GM12878 (cell line): ENCODE data around the gene UAP1. TPM values are rescaled to one million over a fixed set of nuclear protein-coding genes. Genes with fewer than 3 reads are reported as not detected.

Experiments used
- ATAC-seq: fragments of 200-7000 bp; cut with Tn5 transposase; 3 replicates; pipeline ENCODE4 v1.9.1; 2020; ENCODE audit warnings: mild to moderate bottlenecking, moderate library complexity
- BruUV-seq: library from RNA; stranded (reverse); fragments of 400-500 nt; replicated peaks from 2 replicates; lab custom pipeline; 2021; lab: Mats Ljungman, UMichigan
- CTCF ChIA-PET: fragments of 300-600 bp; sonication (Branson Sonifier 250); formaldehyde crosslinking; extraction: SDS; loops from one replicate; lab custom pipeline; 2021; ENCODE audit warnings: inconsistent platforms; lab: Yijun Ruan, JAX
- POLR2A ChIA-PET: fragments of 350-600 bp; formaldehyde crosslinking; extraction: SDS; loops from one replicate; lab custom pipeline; 2021; ENCODE audit warnings: inconsistent platforms; lab: Charles Lee
- RAD21 ChIA-PET: fragments of 300-600 bp; sonication (Branson Sonifier 250); formaldehyde crosslinking; loops from one replicate; lab custom pipeline; 2023; ENCODE audit warnings: antibody characterized with exemption; ENCODE audit not compliant: unreplicated experiment; lab: Charles Lee
- SMC1A ChIA-PET: fragments of 300-600 bp; sonication (Branson Sonifier 250); formaldehyde crosslinking; loops from one replicate; lab custom pipeline; 2023; ENCODE audit not compliant: unreplicated experiment, uncharacterized antibody; lab: Charles Lee
- DNase-seq: peaks from one replicate; pipeline ENCODE4 v3.0.0-alpha.2; 2011; ENCODE audit warnings: low read depth, low spot score
- FAIRE-seq: peaks from 3 replicates; lab custom pipeline; 2011; peaks lifted over from hg19 to GRCh38; lab: Jason Lieb, UNC
- H2AFZ ChIP-seq: 2 replicates; pipeline ENCODE4 v1.6.0; 2011; ENCODE audit warnings: low read depth, low read length, control low read depth; ENCODE audit not compliant: control insufficient read depth
- H3K27ac ChIP-seq: 2 replicates; pipeline ENCODE4 v1.5.1; 2011; ENCODE audit warnings: control low read depth; ENCODE audit not compliant: control insufficient read depth, insufficient read depth
- H3K27me3 ChIP-seq, 2 experiments: replicated peaks in 1 of 2; 2 replicates each; pipeline versions ENCODE4 v1.6.0 to v1.6.1; 2011; ENCODE audit warnings: low read length in 1 of 2; ENCODE audit not compliant: control insufficient read depth in 2 of 2, insufficient read depth in 2 of 2
- H3K36me3 ChIP-seq, 2 experiments: 2 replicates each; pipeline ENCODE4 v1.5.1; 2011; ENCODE audit warnings: low read length in 1 of 2; ENCODE audit not compliant: control insufficient read depth in 2 of 2, insufficient read depth in 2 of 2
- H3K4me1 ChIP-seq: 2 replicates; pipeline ENCODE4 v1.6.1; 2011; ENCODE audit warnings: mild to moderate bottlenecking, low read length, moderate library complexity, mixed read lengths; ENCODE audit not compliant: control insufficient read depth, insufficient read depth
- H3K4me2 ChIP-seq: 2 replicates; pipeline ENCODE4 v1.6.0; 2011; ENCODE audit warnings: control low read depth; ENCODE audit not compliant: control insufficient read depth, insufficient read depth
- H3K4me3 ChIP-seq: fragments of 200-600 bp; sonication (generic); 2 replicates; pipeline ENCODE4 v1.5.1; 2016
- H3K79me2 ChIP-seq: 2 replicates; pipeline ENCODE4 v1.6.0; 2011; ENCODE audit warnings: low read length; ENCODE audit not compliant: control insufficient read depth, insufficient read depth
- H3K9ac ChIP-seq: 2 replicates; pipeline ENCODE4 v1.8.0; 2011; ENCODE audit warnings: low read length, control low read depth, mixed read lengths; ENCODE audit not compliant: control insufficient read depth, insufficient read depth
- H3K9me3 ChIP-seq: replicated peaks from 3 replicates; pipeline ENCODE4 v1.5.1; 2011; ENCODE audit warnings: mild to moderate bottlenecking, low read length; ENCODE audit not compliant: control insufficient read depth, insufficient read depth
- H4K20me1 ChIP-seq: 2 replicates; pipeline ENCODE4 v1.6.0; 2011; ENCODE audit not compliant: control insufficient read depth, insufficient read depth
- ATF3 ChIP-seq: IDR thresholded peaks from 2 replicates; pipeline ENCODE4 v1.6.1; 2011; ENCODE audit warnings: low read depth, mild to moderate bottlenecking, low read length, moderate library complexity, borderline replicate concordance; ENCODE audit errors: extremely low read depth
- EZH2 ChIP-seq: IDR thresholded peaks from 2 replicates; pipeline ENCODE4 v1.6.1; 2012; ENCODE audit warnings: low read depth, mild to moderate bottlenecking, control low read depth, inconsistent platforms, low read length, borderline replicate concordance; ENCODE audit not compliant: control insufficient read depth
- HDAC6 ChIP-seq: fragments of 200-600 bp; sonication (generic); IDR thresholded peaks from one replicate; pipeline ENCODE4 v1.8.0; 2017; ENCODE audit warnings: antibody characterized with exemption; ENCODE audit not compliant: unreplicated experiment
- IKZF2 ChIP-seq, 2 experiments: fragments of 450-650 bp; IDR thresholded peaks; 2 replicates each; pipeline ENCODE4 v1.6.1; 2017; ENCODE audit warnings: mild to moderate bottlenecking in 2 of 2, moderate library complexity in 2 of 2
- KDM1A ChIP-seq: fragments of 200-600 bp; sonication (generic); IDR thresholded peaks from 2 replicates; pipeline ENCODE4 v1.6.1; 2016; ENCODE audit warnings: borderline replicate concordance
- MEF2A ChIP-seq: IDR thresholded peaks from 2 replicates; pipeline ENCODE4 v1.6.1; 2011; ENCODE audit warnings: low read depth, mild to moderate bottlenecking, low read length, moderate library complexity; ENCODE audit not compliant: insufficient read depth
- MLLT1 ChIP-seq: fragments of 450-650 bp; IDR thresholded peaks from 2 replicates; pipeline ENCODE4 v1.6.1; 2016; ENCODE audit warnings: mild to moderate bottlenecking
- MYC ChIP-seq: IDR thresholded peaks from 2 replicates; pipeline ENCODE4 v1.6.1; 2011; ENCODE audit warnings: mild to moderate bottlenecking, low read length, moderate library complexity, inconsistent platforms; ENCODE audit not compliant: insufficient read depth, insufficient replicate concordance, insufficient read length, severe bottlenecking
- NFXL1 ChIP-seq: fragments of 450-650 bp; IDR thresholded peaks from 2 replicates; pipeline ENCODE4 v1.6.1; 2017; ENCODE audit warnings: antibody characterized with exemption, mild to moderate bottlenecking, borderline replicate concordance
- PML ChIP-seq: IDR thresholded peaks from 2 replicates; pipeline ENCODE4 v1.6.1; 2012; ENCODE audit warnings: low read length, inconsistent platforms
- RELB ChIP-seq: fragments of 450-650 bp; IDR thresholded peaks from 2 replicates; pipeline ENCODE4 v1.6.1; 2017; ENCODE audit warnings: low read depth, mild to moderate bottlenecking, moderate library complexity
- REST ChIP-seq: IDR thresholded peaks from 2 replicates; pipeline ENCODE4 v1.6.1; 2012; ENCODE audit warnings: mild to moderate bottlenecking, low read depth, low read length
- SMAD5 ChIP-seq: IDR thresholded peaks from 2 replicates; pipeline ENCODE4 v1.6.1; 2016; ENCODE audit warnings: antibody characterized with exemption, low read depth
- TAF1 ChIP-seq: IDR thresholded peaks from 2 replicates; pipeline ENCODE4 v1.6.1; 2011; ENCODE audit warnings: mild to moderate bottlenecking, low read depth, low read length, borderline replicate concordance
- TARDBP ChIP-seq: IDR thresholded peaks from 2 replicates; pipeline ENCODE4 v1.6.1; 2016; ENCODE audit warnings: borderline replicate concordance
- ZNF207 ChIP-seq: fragments of 450-650 bp; IDR thresholded peaks from 2 replicates; pipeline ENCODE4 v1.6.1; 2014; ENCODE audit warnings: antibody characterized with exemption, mild to moderate bottlenecking, borderline replicate concordance
- WGBS: methylation state at CpG from one replicate; pipeline ENCODE4 v1.1.6; 2016; ENCODE audit warnings: low lambda C conversion rate; ENCODE audit not compliant: insufficient replicate concordance, insufficient coverage; ENCODE audit errors: missing lambda C conversion rate; 5-methylcytosine and 5-hydroxymethylcytosine counted together
- in situ Hi-C: fragments of 300-500 bp; cut with MboI; formaldehyde crosslinking; loops from 9 replicates; pipeline ENCODE4 v1.14.3; 2018; ENCODE audit warnings: mixed read lengths
- intact Hi-C: fragments of 100-400 bp; cut with micrococcal nuclease; formaldehyde crosslinking; loops from one replicate; pipeline ENCODE4 v1.14.2; 2022; ENCODE audit not compliant: unreplicated experiment
- polyA plus RNA-seq, 11 experiments: library from polyadenylated mRNA; depleted of rRNA in 4 of 11; unstranded in 6 of 11; stranded (reverse) in 5 of 11; fragments of >200 nt; fragmentation: Nextera tagmentation in 4 of 11; fragmentation: Illumina TruSeq in 1 of 11; extraction: Ambion mirVana in 4 of 11; extraction: Trizol in 1 of 11; gene quantifications; 1 replicate in 1 of 11; 2 replicates in 10 of 11; pipeline versions ENCODE4 v1.2.1 to v1.2.3, GENCODE V29; 2011 to 2016; ENCODE audit warnings: inconsistent platforms in 2 of 11, missing spikeins in 2 of 11, low read depth in 1 of 11
- total RNA-seq, 4 experiments: library from RNA; depleted of rRNA in 3 of 4; stranded (reverse); fragments of >200 nt in 3 of 4; fragmentation: Illumina TruSeq in 1 of 4; extraction: Trizol in 1 of 4; gene quantifications; 2 replicates each; pipeline versions ENCODE4 v1.2.1 to v1.2.3, GENCODE V29; 2013 to 2021

UAP1 gene
- total and polyA plus RNA-seq, 10 of the 15 experiments (the other 5 are each of a cell fraction or from before 2014, with no cell fraction given) = 19.2 to 43.0 (median 30.7) TPM

GRCh38 chr1:162548170-162548569 lies 13.4 kb upstream of the UAP1 start (continued):
- TF ChIP-seq REST = no peak
- no peak for TF ChIP-seq SMAD5
- TF ChIP-seq TARDBP = no peak

GRCh38 chr1:162549001-162549400 lies 12.5 kb upstream of the UAP1 start:
- RAD21 ChIA-PET = interaction anchor here (0.6 kb wide), 1 partner anchor 25 kb away, joined by 3 read pairs; no protein-coding TSS in a partner anchor

More at GRCh38 chr1:162549001-162549400, 12.5 kb upstream of the UAP1 start:
- no peaks in the 10 kb centered on the region for H4K20me1 ChIP-seq
- no peak for FAIRE-seq
- intact Hi-C loops = no loop called here
- TF ChIP-seq HDAC6 = no peak
- no peak for TF ChIP-seq ZNF207
- no peak for TF ChIP-seq MYC
- TF ChIP-seq EZH2 = no peak
- no peak for TF ChIP-seq ATF3
- TF ChIP-seq RELB = no peak
- no peak for TF ChIP-seq MLLT1
- no peak for TF ChIP-seq MEF2A
- TF ChIP-seq IKZF2 (IDR thresholded peaks at IDR 0.05) = no peak
- no peak for TF ChIP-seq NFXL1
- no peak for TF ChIP-seq TAF1
- TF ChIP-seq KDM1A = no peak
- TF ChIP-seq PML = no peak
- TF ChIP-seq, all 136 proteins: peak for 0
- no peak for ATAC-seq
- Histone ChIP-seq H3K9ac (no peak overlapping the region), H3K4me3 (no peak overlapping the region), H3K9me3 (no peaks in the 10 kb centered on the region), H3K4me1 (no peaks in the 10 kb centered on the region), H3K27me3 (no peaks in the 10 kb centered on the region), H3K36me3 (no peaks in the 10 kb centered on the region), H3K27ac (no peak overlapping the region), H3K4me2 (no peak overlapping the region), H3K79me2 (no peaks in the 10 kb centered on the region), H2AFZ (no peak overlapping the region)
- in situ Hi-C loops = no loop called here
- ChIA-PET POLR2A (interaction anchor here (0.7 kb wide), 1 partner anchor 20 kb away, joined by 3 read pairs; no protein-coding TSS in a partner anchor), CTCF (interaction anchor here (0.6 to 0.7 kb wide), 2 partner anchors 21 to 1217 kb away, joined by 3 read pairs; no protein-coding TSS in a partner anchor), SMC1A (interaction anchor here (1.0 to 1.6 kb wide), 2 partner anchors 11 to 13 kb away, joined by 4 read pairs; no protein-coding TSS in a partner anchor)
- BruUV-seq = no TSS peak
- WGBS = 35% methylated on average over 2 of the region's 2 CpGs
- no peak for DNase-seq
